PC-9 (cell line): ENCODE data around the gene CYP1A2. TPM values are rescaled to one million over a fixed set of nuclear protein-coding genes. Genes with fewer than 3 reads are reported as not detected.

Experiments
- BruUV-seq: library from RNA; stranded (reverse); fragments of 400-500 nt; replicated peaks from 2 replicates; lab custom pipeline; 2021; lab: Mats Ljungman, UMichigan
- CTCF ChIA-PET: fragments of 300-600 bp; sonication (Branson Sonifier 250); formaldehyde crosslinking; loops from one replicate; lab custom pipeline; 2022; ENCODE audit warnings: antibody characterized with exemption; lab: Charles Lee
- POLR2A ChIA-PET: fragments of 300-600 bp; sonication (Branson Sonifier 250); formaldehyde crosslinking; loops from one replicate; lab custom pipeline; 2022; ENCODE audit warnings: antibody characterized with exemption; ENCODE audit not compliant: unreplicated experiment; lab: Charles Lee
- DNase-seq, 2 experiments: peaks; one replicate each; pipeline versions ENCODE4 v3.0.0 to v3.0.0-alpha.2; 2015 to 2022; ENCODE audit warnings: mixed read lengths in 1 of 2
- H2AFZ ChIP-seq: fragments of 200-600 bp; sonication (generic); 2 replicates; pipeline ENCODE4 v1.8.1; 2017; ENCODE audit warnings: antibody characterized with exemption
- H3F3A ChIP-seq: fragments of 200-600 bp; sonication (generic); 2 replicates; pipeline ENCODE4 v1.8.1; 2017; ENCODE audit warnings: antibody characterized with exemption, mild to moderate bottlenecking, low read depth; ENCODE audit not compliant: insufficient read depth
- H3K27ac ChIP-seq: fragments of 200-600 bp; sonication (generic); 2 replicates; pipeline ENCODE4 v1.6.1; 2016; ENCODE audit warnings: mixed run types
- H3K27me3 ChIP-seq: fragments of 200-600 bp; sonication (generic); 2 replicates; pipeline ENCODE4 v1.6.1; 2016; ENCODE audit warnings: low read depth, mixed run types; ENCODE audit not compliant: insufficient read depth
- H3K36me3 ChIP-seq: fragments of 200-600 bp; sonication (generic); 2 replicates; pipeline ENCODE4 v1.6.1; 2016; ENCODE audit warnings: low read depth, mixed run types
- H3K4me1 ChIP-seq: fragments of 200-600 bp; sonication (generic); replicated peaks from 2 replicates; pipeline ENCODE4 v1.6.1; 2016; ENCODE audit warnings: mixed run types; ENCODE audit not compliant: insufficient read depth
- H3K4me2 ChIP-seq: fragments of 200-600 bp; sonication (generic); 2 replicates; pipeline ENCODE4 v1.6.1; 2017; ENCODE audit warnings: mixed run types
- H3K4me3 ChIP-seq: fragments of 200-600 bp; sonication (generic); 2 replicates; pipeline ENCODE4 v1.6.1; 2016; ENCODE audit warnings: mixed run types
- H3K79me2 ChIP-seq: fragments of 200-600 bp; sonication (generic); 2 replicates; pipeline ENCODE4 v1.6.1; 2017; ENCODE audit warnings: low read depth, mixed run types
- H3K9me2 ChIP-seq: fragments of 200-600 bp; sonication (generic); 2 replicates; pipeline ENCODE4 v1.8.1; 2017; ENCODE audit warnings: mild to moderate bottlenecking; ENCODE audit not compliant: insufficient read depth
- H3K9me3 ChIP-seq: fragments of 200-600 bp; sonication (generic); 2 replicates; pipeline ENCODE4 v1.8.1; 2016; ENCODE audit warnings: low read depth; ENCODE audit not compliant: insufficient read depth
- H4K20me1 ChIP-seq: fragments of 200-600 bp; sonication (generic); 2 replicates; pipeline ENCODE4 v1.8.1; 2017; ENCODE audit not compliant: insufficient read depth
- EZH2 ChIP-seq: fragments of 200-600 bp; sonication (generic); IDR thresholded peaks from 2 replicates; pipeline ENCODE4 v1.8.0; 2017; ENCODE audit warnings: antibody characterized with exemption, low read depth
- intact Hi-C: fragments of 100-400 bp; cut with micrococcal nuclease; formaldehyde crosslinking; loops from one replicate; pipeline ENCODE4 v1.10.0; 2022; ENCODE audit not compliant: unreplicated experiment
- total RNA-seq: library from RNA; stranded (reverse); gene quantifications from 2 replicates; pipeline ENCODE4 v1.2.3, GENCODE V29; 2021
- TF ChIP-seq, protein P1 (sequence below): fragments of 200-600 bp; sonication (generic); conservative IDR thresholded peaks from 2 replicates; pipeline ENCODE4 v1.6.1; 2017; ENCODE audit warnings: mixed run types, antibody characterized with exemption, mild to moderate bottlenecking, moderate library complexity

CYP1A2 gene
- total RNA-seq, 1 experiment from 2014 or later = not detected

DNA sequence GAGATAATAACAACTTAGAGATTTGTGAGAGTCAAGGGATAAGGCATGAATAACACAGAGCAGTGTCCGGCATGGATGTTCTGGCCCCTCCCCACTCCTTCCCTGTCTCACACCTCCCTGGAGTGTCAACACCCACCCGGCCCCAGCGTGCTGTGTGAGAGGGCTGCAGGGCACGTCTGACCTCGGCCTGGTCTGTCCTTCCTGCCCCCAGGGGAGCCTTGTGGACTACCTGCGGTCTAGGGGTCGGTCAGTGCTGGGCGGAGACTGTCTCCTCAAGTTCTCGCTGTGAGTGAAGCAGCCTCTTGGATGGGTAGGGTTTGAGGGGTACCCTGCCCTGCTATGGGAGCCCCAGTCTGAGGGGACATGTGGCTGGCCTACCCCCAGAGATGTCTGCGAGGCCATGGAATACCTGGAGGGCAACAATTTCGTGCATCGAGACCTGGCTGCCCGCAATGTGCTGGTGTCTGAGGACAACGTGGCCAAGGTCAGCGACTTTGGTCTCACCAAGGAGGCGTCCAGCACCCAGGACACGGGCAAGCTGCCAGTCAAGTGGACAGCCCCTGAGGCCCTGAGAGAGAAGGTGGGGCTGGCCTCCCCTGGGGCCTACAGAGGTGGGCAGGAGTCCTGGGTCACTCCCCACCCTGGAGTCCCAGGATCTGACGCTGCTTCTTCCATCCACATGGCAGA, 52.8 kb downstream of the CYP1A2 start:
- Histone ChIP-seq H3F3A (peaks cover 5% of the 10 kb centered on the region; the same call in 1 of the 2 replicates), H3K9me3 (no peaks in the 10 kb centered on the region), H3K27ac (no peak overlapping the region), H3K4me1 (0 out of 2 replicates have a peak, but pooled peaks cover 8% of the 10 kb centered on the region), H3K36me3 (no peaks in the 10 kb centered on the region), H3K79me2 (no peaks in the 10 kb centered on the region), H3K27me3 (no peaks in the 10 kb centered on the region), H2AFZ (no peak overlapping the region), H3K4me2 (no peak overlapping the region), H4K20me1 (peaks cover 13% of the 10 kb centered on the region), H3K9me2 (no peaks in the 10 kb centered on the region), H3K4me3 (no peak overlapping the region)
- intact Hi-C loops = loop anchor here (2.0 kb wide), 1 partner anchor 19 kb away; the partner anchor contains the start of gene CSK
- ChIA-PET CTCF (no interaction called here), POLR2A (no interaction called here)
- no peak for DNase-seq
- TF ChIP-seq, protein P1, sequence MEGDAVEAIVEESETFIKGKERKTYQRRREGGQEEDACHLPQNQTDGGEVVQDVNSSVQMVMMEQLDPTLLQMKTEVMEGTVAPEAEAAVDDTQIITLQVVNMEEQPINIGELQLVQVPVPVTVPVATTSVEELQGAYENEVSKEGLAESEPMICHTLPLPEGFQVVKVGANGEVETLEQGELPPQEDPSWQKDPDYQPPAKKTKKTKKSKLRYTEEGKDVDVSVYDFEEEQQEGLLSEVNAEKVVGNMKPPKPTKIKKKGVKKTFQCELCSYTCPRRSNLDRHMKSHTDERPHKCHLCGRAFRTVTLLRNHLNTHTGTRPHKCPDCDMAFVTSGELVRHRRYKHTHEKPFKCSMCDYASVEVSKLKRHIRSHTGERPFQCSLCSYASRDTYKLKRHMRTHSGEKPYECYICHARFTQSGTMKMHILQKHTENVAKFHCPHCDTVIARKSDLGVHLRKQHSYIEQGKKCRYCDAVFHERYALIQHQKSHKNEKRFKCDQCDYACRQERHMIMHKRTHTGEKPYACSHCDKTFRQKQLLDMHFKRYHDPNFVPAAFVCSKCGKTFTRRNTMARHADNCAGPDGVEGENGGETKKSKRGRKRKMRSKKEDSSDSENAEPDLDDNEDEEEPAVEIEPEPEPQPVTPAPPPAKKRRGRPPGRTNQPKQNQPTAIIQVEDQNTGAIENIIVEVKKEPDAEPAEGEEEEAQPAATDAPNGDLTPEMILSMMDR = no peak
- no TSS peak for BruUV-seq

DNA sequence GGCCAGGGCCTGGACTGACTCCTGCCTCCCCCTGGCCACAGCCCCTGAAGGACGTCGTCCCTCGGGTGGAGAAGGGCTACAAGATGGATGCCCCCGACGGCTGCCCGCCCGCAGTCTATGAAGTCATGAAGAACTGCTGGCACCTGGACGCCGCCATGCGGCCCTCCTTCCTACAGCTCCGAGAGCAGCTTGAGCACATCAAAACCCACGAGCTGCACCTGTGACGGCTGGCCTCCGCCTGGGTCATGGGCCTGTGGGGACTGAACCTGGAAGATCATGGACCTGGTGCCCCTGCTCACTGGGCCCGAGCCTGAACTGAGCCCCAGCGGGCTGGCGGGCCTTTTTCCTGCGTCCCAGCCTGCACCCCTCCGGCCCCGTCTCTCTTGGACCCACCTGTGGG, 53.6 kb downstream of the CYP1A2 start:
- TF ChIP-seq, protein P1 = no peak
- TF ChIP-seq EZH2 = no peak
- no peaks in the 10 kb centered on the region for H3K9me2 ChIP-seq
- intact Hi-C loops = no loop called here
- H3K27me3 ChIP-seq = no peaks in the 10 kb centered on the region
- no peaks in the 10 kb centered on the region for H3K9me3 ChIP-seq
- ChIA-PET CTCF (no interaction called here), POLR2A (no interaction called here)
- no TSS peak for BruUV-seq
- no peaks in the 10 kb centered on the region for H3K79me2 ChIP-seq
- no peak overlapping the region for H2AFZ ChIP-seq
- H3K36me3 ChIP-seq = no peaks in the 10 kb centered on the region
- peaks cover 13% of the 10 kb centered on the region for H4K20me1 ChIP-seq
- H3K4me2 ChIP-seq = no peak overlapping the region
- H3F3A ChIP-seq = peaks cover 5% of the 10 kb centered on the region; the same call in 1 of the 2 replicates
- 0 out of 2 replicates have a peak, but pooled peaks cover 8% of the 10 kb centered on the region for H3K4me1 ChIP-seq
- H3K4me3 ChIP-seq = no peak overlapping the region
- no peak for DNase-seq
- no peak overlapping the region for H3K27ac ChIP-seq

DNA sequence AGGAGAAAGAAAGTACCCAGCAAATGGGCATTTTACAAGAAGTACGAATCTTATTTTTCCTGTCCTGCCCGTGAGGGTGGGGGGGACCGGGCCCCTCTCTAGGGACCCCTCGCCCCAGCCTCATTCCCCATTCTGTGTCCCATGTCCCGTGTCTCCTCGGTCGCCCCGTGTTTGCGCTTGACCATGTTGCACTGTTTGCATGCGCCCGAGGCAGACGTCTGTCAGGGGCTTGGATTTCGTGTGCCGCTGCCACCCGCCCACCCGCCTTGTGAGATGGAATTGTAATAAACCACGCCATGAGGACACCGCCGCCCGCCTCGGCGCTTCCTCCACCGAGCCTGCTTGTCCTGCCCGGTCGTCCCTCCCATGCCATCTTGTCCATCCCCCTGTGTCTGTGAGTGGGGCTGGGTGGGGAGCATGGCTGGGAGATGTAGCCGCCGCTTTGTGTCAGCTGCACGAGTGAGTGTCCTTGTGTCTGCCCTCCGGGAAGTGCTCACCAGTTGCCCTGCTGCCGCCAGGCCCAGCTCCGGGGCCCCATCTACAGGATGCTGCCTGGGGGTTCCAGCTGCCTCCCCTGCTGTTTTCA, 54.3 kb downstream of the CYP1A2 start:
- POLR2A ChIA-PET = no interaction called here
- Histone ChIP-seq H3K27me3 (no peaks in the 10 kb centered on the region), H3K27ac (no peak overlapping the region), H3K4me2 (no peak overlapping the region), H3K9me3 (no peaks in the 10 kb centered on the region), H2AFZ (no peak overlapping the region), H4K20me1 (peaks cover 10% of the 10 kb centered on the region), H3K79me2 (no peaks in the 10 kb centered on the region), H3K4me1 (0 out of 2 replicates have a peak, but pooled peaks cover 8% of the 10 kb centered on the region), H3K9me2 (no peaks in the 10 kb centered on the region), H3F3A (peaks cover 5% of the 10 kb centered on the region; the same call in 1 of the 2 replicates), H3K36me3 (no peaks in the 10 kb centered on the region), H3K4me3 (no peak overlapping the region)
- CTCF ChIA-PET = no interaction called here
- DNase-seq = no peak
- no peak for TF ChIP-seq EZH2
- TF ChIP-seq, protein P1 = no peak
- intact Hi-C loops = no loop called here
- no TSS peak for BruUV-seq
